KMS-11 (cell line): ENCODE results near the gene ZAR1.

Experiments
- H2AFZ ChIP-seq: fragments of 200-600 bp; sonication (generic); 2 replicates; pipeline ENCODE4 v1.6.1; 2016; ENCODE audit warnings: antibody characterized with exemption, mixed run types, low read depth
- H3K27ac ChIP-seq: fragments of 200-600 bp; sonication (generic); 2 replicates; pipeline ENCODE4 v1.6.1; 2016; ENCODE audit warnings: mild to moderate bottlenecking, mixed run types
- H3K27me3 ChIP-seq: fragments of 200-600 bp; sonication (generic); 2 replicates; pipeline ENCODE4 v1.6.1; 2017; ENCODE audit warnings: mild to moderate bottlenecking, low read depth, mixed run types, moderate library complexity; ENCODE audit not compliant: insufficient read depth
- H3K36me3 ChIP-seq: fragments of 200-600 bp; sonication (generic); 2 replicates; pipeline ENCODE4 v1.6.1; 2017; ENCODE audit warnings: mild to moderate bottlenecking, mixed run types; ENCODE audit not compliant: insufficient read depth
- H3K4me1 ChIP-seq: fragments of 200-600 bp; sonication (generic); 2 replicates; pipeline ENCODE4 v1.6.1; 2016; ENCODE audit warnings: mild to moderate bottlenecking, low read depth, mixed run types; ENCODE audit not compliant: poor library complexity, severe bottlenecking
- H3K4me2 ChIP-seq: fragments of 200-600 bp; sonication (generic); 2 replicates; pipeline ENCODE4 v1.7.0; 2016; ENCODE audit warnings: mild to moderate bottlenecking, mixed run types
- H3K4me3 ChIP-seq: fragments of 200-600 bp; sonication (generic); IDR thresholded peaks from 2 replicates; pipeline ENCODE4 v1.6.1; 2017; ENCODE audit warnings: low read depth, low read length, mixed read lengths; ENCODE audit not compliant: insufficient read depth
- H3K79me2 ChIP-seq: fragments of 200-600 bp; sonication (generic); 2 replicates; pipeline ENCODE4 v1.6.1; 2016; ENCODE audit warnings: low read depth, mixed run types; ENCODE audit not compliant: insufficient read depth
- H3K9ac ChIP-seq: fragments of 200-600 bp; sonication (generic); 2 replicates; pipeline ENCODE4 v1.6.1; 2016; ENCODE audit warnings: mild to moderate bottlenecking, mixed run types
- H4K20me1 ChIP-seq: fragments of 200-600 bp; sonication (generic); 2 replicates; pipeline ENCODE4 v1.6.1; 2016; ENCODE audit warnings: mild to moderate bottlenecking, mixed run types; ENCODE audit not compliant: insufficient read depth
- TF ChIP-seq, protein P1 (sequence below): fragments of 200-600 bp; sonication (generic); conservative IDR thresholded peaks from 2 replicates; pipeline ENCODE4 v1.6.1; 2017; ENCODE audit warnings: low read depth, mild to moderate bottlenecking, antibody characterized with exemption, low read length, moderate library complexity, mixed read lengths

ZAR1 gene

DNA sequence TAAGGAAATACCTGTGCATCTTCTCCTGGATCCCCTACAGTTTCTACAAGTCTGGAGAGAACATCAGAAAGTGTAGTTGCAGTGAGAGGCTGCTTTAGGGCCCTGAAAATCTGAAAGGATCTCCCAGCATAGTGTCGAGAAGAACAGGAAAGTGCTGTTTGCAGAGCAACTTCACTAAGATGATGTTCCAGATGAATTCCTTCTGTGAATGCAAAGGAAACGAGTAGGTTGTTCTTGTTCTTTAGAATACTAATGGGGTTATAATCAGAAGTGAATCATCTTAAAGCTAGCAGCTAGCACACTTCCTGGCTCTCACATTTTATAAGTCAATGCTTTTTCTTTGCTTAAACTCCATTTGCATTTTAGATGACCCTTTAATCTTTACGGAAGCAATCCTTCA is 53.7 kb downstream of the ZAR1 start:
- TF ChIP-seq, protein P1, sequence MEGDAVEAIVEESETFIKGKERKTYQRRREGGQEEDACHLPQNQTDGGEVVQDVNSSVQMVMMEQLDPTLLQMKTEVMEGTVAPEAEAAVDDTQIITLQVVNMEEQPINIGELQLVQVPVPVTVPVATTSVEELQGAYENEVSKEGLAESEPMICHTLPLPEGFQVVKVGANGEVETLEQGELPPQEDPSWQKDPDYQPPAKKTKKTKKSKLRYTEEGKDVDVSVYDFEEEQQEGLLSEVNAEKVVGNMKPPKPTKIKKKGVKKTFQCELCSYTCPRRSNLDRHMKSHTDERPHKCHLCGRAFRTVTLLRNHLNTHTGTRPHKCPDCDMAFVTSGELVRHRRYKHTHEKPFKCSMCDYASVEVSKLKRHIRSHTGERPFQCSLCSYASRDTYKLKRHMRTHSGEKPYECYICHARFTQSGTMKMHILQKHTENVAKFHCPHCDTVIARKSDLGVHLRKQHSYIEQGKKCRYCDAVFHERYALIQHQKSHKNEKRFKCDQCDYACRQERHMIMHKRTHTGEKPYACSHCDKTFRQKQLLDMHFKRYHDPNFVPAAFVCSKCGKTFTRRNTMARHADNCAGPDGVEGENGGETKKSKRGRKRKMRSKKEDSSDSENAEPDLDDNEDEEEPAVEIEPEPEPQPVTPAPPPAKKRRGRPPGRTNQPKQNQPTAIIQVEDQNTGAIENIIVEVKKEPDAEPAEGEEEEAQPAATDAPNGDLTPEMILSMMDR: no peak
- Histone ChIP-seq H3K79me2 (no peaks in the 10 kb centered on the region), H3K4me1 (no peaks in the 10 kb centered on the region), H3K4me2 (no peak overlapping the region), H3K27ac (no peak overlapping the region), H3K9ac (no peak overlapping the region), H3K4me3 (no peak overlapping the region), H3K36me3 (no peaks in the 10 kb centered on the region), H4K20me1 (no peaks in the 10 kb centered on the region), H3K27me3 (no peaks in the 10 kb centered on the region), H2AFZ (no peak overlapping the region)
